SK-N-SH (cell line): ENCODE results near the gene WDR44. TPM values are rescaled to one million over a fixed set of nuclear protein-coding genes. Genes with fewer than 3 reads are reported as not detected.

ENCODE experiments used
- CTCF ChIA-PET: fragments of 300-600, 350-600 bp; formaldehyde crosslinking; extraction: SDS; loops from one replicate; lab custom pipeline; 2021; lab: Yijun Ruan, JAX
- POLR2A ChIA-PET: fragments of 350-600 bp; sonication (Branson Sonifier 250); formaldehyde crosslinking; extraction: SDS; loops from one replicate; lab custom pipeline; 2020; ENCODE audit warnings: antibody characterized with exemption, inconsistent platforms; lab: Yijun Ruan, JAX
- DNase-seq: peaks from one replicate; pipeline ENCODE4 v3.0.0; 2012
- H2AFZ ChIP-seq: fragments of 200-600 bp; sonication (generic); 2 replicates; pipeline ENCODE4 v1.8.1; 2016; ENCODE audit warnings: antibody characterized with exemption, mild to moderate bottlenecking, low read depth
- H3F3A ChIP-seq: fragments of 200-600 bp; sonication (generic); replicated peaks from 2 replicates; pipeline ENCODE3; 2016; ENCODE audit warnings: antibody characterized with exemption, mild to moderate bottlenecking; ENCODE audit not compliant: insufficient read depth
- H3K27ac ChIP-seq, 2 experiments: fragments of 200-500 bp in 1 of 2; fragments of 200-600 bp in 1 of 2; sonication (Bioruptor generic) in 1 of 2; sonication (generic), shearing (Covaris generic) in 1 of 2; 2 replicates each; pipeline versions ENCODE4 v1.5.1 to v1.6.1; 2014 to 2016; ENCODE audit warnings: low read depth in 2 of 2, inconsistent platforms in 1 of 2, low read length in 1 of 2, mild to moderate bottlenecking in 1 of 2, mixed read lengths in 1 of 2
- H3K27me3 ChIP-seq: fragments of 200-600 bp; sonication (generic), shearing (Covaris generic); 2 replicates; pipeline ENCODE4 v1.6.1; 2016; ENCODE audit warnings: mixed run types; ENCODE audit not compliant: insufficient read depth
- H3K36me3 ChIP-seq, 2 experiments: fragments of 200-500 bp in 1 of 2; fragments of 200-600 bp in 1 of 2; sonication (Bioruptor generic) in 1 of 2; sonication (generic) in 1 of 2; replicated peaks in 1 of 2; 2 replicates each; pipeline versions ENCODE3 to v1.5.1; 2014 to 2016; ENCODE audit warnings: low read length in 1 of 2, mild to moderate bottlenecking in 1 of 2; ENCODE audit not compliant: insufficient read depth in 2 of 2, control insufficient read depth in 1 of 2
- H3K4me1 ChIP-seq, 2 experiments: fragments of 200-500 bp in 1 of 2; fragments of 200-600 bp in 1 of 2; sonication (Bioruptor generic) in 1 of 2; sonication (generic), shearing (Covaris generic) in 1 of 2; 2 replicates each; pipeline versions ENCODE4 v1.5.1 to v1.6.1; 2014 to 2016; ENCODE audit warnings: low read depth in 1 of 2, low read length in 1 of 2, mixed run types in 1 of 2; ENCODE audit not compliant: insufficient read depth in 2 of 2, control insufficient read depth in 1 of 2
- H3K4me2 ChIP-seq: fragments of 200-600 bp; sonication (generic), shearing (Covaris generic); 2 replicates; pipeline ENCODE4 v1.6.1; 2017; ENCODE audit warnings: mixed run types
- H3K4me3 ChIP-seq, 2 experiments: fragments of 200-500 bp in 1 of 2; fragments of 200-600 bp in 1 of 2; sonication (Bioruptor generic) in 1 of 2; sonication (generic), shearing (Covaris generic) in 1 of 2; 2 replicates each; pipeline versions ENCODE4 v1.5.1 to v1.8.1; 2014 to 2016; ENCODE audit warnings: low read depth in 2 of 2, inconsistent platforms in 1 of 2, low read length in 1 of 2, mild to moderate bottlenecking in 1 of 2, mixed read lengths in 1 of 2, moderate library complexity in 1 of 2
- H3K79me2 ChIP-seq: fragments of 200-600 bp; sonication (generic); 2 replicates; pipeline ENCODE4 v1.8.1; 2017; ENCODE audit warnings: mild to moderate bottlenecking; ENCODE audit not compliant: insufficient read depth
- H3K9ac ChIP-seq: fragments of 200-600 bp; sonication (generic); 2 replicates; pipeline ENCODE4 v1.6.1; 2017; ENCODE audit warnings: mixed run types
- H3K9me2 ChIP-seq: fragments of 200-600 bp; sonication (generic); 2 replicates; pipeline ENCODE4 v1.6.1; 2017; ENCODE audit warnings: mixed run types
- H3K9me3 ChIP-seq: fragments of 200-600 bp; sonication (generic); 2 replicates; pipeline ENCODE4 v1.6.1; 2017; ENCODE audit warnings: mixed run types, mild to moderate bottlenecking, moderate library complexity
- H4K20me1 ChIP-seq: fragments of 200-600 bp; sonication (generic); 2 replicates; pipeline ENCODE4 v1.6.1; 2017; ENCODE audit warnings: mild to moderate bottlenecking, mixed run types; ENCODE audit not compliant: insufficient read depth
- ELF1 ChIP-seq: IDR thresholded peaks from 2 replicates; pipeline ENCODE4 v1.4.0; 2012
- FOSL2 ChIP-seq: IDR thresholded peaks from 2 replicates; pipeline ENCODE4 v1.4.0; 2012; ENCODE audit warnings: low read depth, mild to moderate bottlenecking, moderate library complexity, borderline replicate concordance
- FOXM1 ChIP-seq: IDR thresholded peaks from 2 replicates; pipeline ENCODE4 v1.4.0; 2012; ENCODE audit warnings: low read depth, mild to moderate bottlenecking
- MAX ChIP-seq: IDR thresholded peaks from 2 replicates; pipeline ENCODE4 v1.4.0; 2012; ENCODE audit warnings: low read depth
- MEF2A ChIP-seq: IDR thresholded peaks from 2 replicates; pipeline ENCODE4 v1.4.0; 2012; ENCODE audit warnings: low read depth, borderline replicate concordance
- NFIC ChIP-seq: IDR thresholded peaks from 2 replicates; pipeline ENCODE4 v1.4.0; 2012; ENCODE audit warnings: borderline replicate concordance
- NRF1 ChIP-seq: IDR thresholded peaks from 2 replicates; pipeline ENCODE4 v1.6.1; 2012; ENCODE audit warnings: low read depth, mild to moderate bottlenecking, low read length
- PBX3 ChIP-seq: IDR thresholded peaks from 2 replicates; pipeline ENCODE4; 2012
- POLR2AphosphoS5 ChIP-seq: IDR thresholded peaks from 2 replicates; pipeline ENCODE4 v1.6.1; 2012; ENCODE audit warnings: low read depth, low read length
- RAD21 ChIP-seq: IDR thresholded peaks from 2 replicates; pipeline ENCODE4 v1.6.1; 2012; ENCODE audit warnings: mild to moderate bottlenecking, low read length
- SIN3A ChIP-seq: IDR thresholded peaks from 2 replicates; pipeline ENCODE4 v1.6.1; 2012; ENCODE audit warnings: low read depth, mild to moderate bottlenecking, low read length, moderate library complexity, borderline replicate concordance
- TAF1 ChIP-seq: IDR thresholded peaks from 2 replicates; pipeline ENCODE4 v1.6.1; 2012; ENCODE audit warnings: low read depth, mild to moderate bottlenecking, low read length, moderate library complexity, borderline replicate concordance
- TCF12 ChIP-seq: IDR thresholded peaks from 2 replicates; pipeline ENCODE4 v1.4.0; 2012
- TEAD4 ChIP-seq: IDR thresholded peaks from 2 replicates; pipeline ENCODE4 v1.4.0; 2012; ENCODE audit warnings: mild to moderate bottlenecking, borderline replicate concordance; ENCODE audit not compliant: insufficient read depth
- USF1 ChIP-seq: IDR thresholded peaks from 2 replicates; pipeline ENCODE4 v1.4.0; 2012; ENCODE audit warnings: low read depth, borderline replicate concordance
- YY1 ChIP-seq: IDR thresholded peaks from 2 replicates; pipeline ENCODE4 v1.4.0; 2012; ENCODE audit warnings: low read depth, mild to moderate bottlenecking
- ZBTB33 ChIP-seq: IDR thresholded peaks from 2 replicates; pipeline ENCODE4 v1.4.0; 2012; ENCODE audit warnings: low read depth, borderline replicate concordance
- WGBS: methylation state at CpG from one replicate; pipeline ENCODE4 v1.1.6; 2017; ENCODE audit warnings: low lambda C conversion rate; 5-methylcytosine and 5-hydroxymethylcytosine counted together
- polyA plus RNA-seq, 3 experiments: library from polyadenylated mRNA; depleted of rRNA; stranded (reverse); fragments of >200 nt; gene quantifications; 2 replicates each; pipeline ENCODE4 v1.2.3, GENCODE V29; 2012

WDR44 gene
- polyA plus RNA-seq, 1 of the 3 experiments (the other 2 are of a cell fraction) = 5.3 TPM

GRCh38 chrX:118367338-118367737, 21.4 kb downstream of the WDR44 start:
- no peaks in the 10 kb centered on the region for H3K4me1 ChIP-seq
- H3K9me2 ChIP-seq = no peaks in the 10 kb centered on the region
- no peak overlapping the region for H3K4me3 ChIP-seq
- H3K9me3 ChIP-seq = no peaks in the 10 kb centered on the region
- H3K36me3 ChIP-seq = no peaks in the 10 kb centered on the region
- POLR2A ChIA-PET = no interaction called here
- no peaks in the 10 kb centered on the region; the same call in 1 of the 2 replicates for H3K27me3 ChIP-seq
- peaks cover 67% of the 10 kb centered on the region for H3K79me2 ChIP-seq
- no peak overlapping the region for H3K9ac ChIP-seq
- H4K20me1 ChIP-seq = peaks cover 15% of the 10 kb centered on the region
- TF ChIP-seq MAX = no peak
- TF ChIP-seq TEAD4 = no peak
- TF ChIP-seq MEF2A = no peak
- no peak for TF ChIP-seq NFIC
- no peak for TF ChIP-seq TAF1
- TF ChIP-seq POLR2AphosphoS5 = no peak
- no peak for TF ChIP-seq ELF1
- no peak for TF ChIP-seq USF1
- TF ChIP-seq, all 33 proteins: peak for 0
- CTCF ChIA-PET = no interaction called here
- Histone ChIP-seq H3K4me2 (no peak overlapping the region), H2AFZ (no peak overlapping the region), H3K27ac (no peak overlapping the region), H3F3A (peaks cover 4% of the 10 kb centered on the region)
- DNase-seq = no peak

GRCh38 chrX:118368398-118368797, 22.5 kb downstream of the WDR44 start:
- CTCF ChIA-PET = no interaction called here
- Histone ChIP-seq H3K9me2 (no peaks in the 10 kb centered on the region), H3K9me3 (no peaks in the 10 kb centered on the region)
- TF ChIP-seq NRF1 (no peak), FOXM1 (no peak), FOSL2 (no peak), PBX3 (no peak), USF1 (no peak), RAD21 (no peak), YY1 (no peak), MAX (no peak), SIN3A (no peak), ELF1 (no peak), ZBTB33 (no peak), TCF12 (no peak)
- TF ChIP-seq, all 33 proteins: peak for 0
- Histone ChIP-seq H3K4me2 (no peak overlapping the region), H4K20me1 (peaks cover 13% of the 10 kb centered on the region; the same call in 1 of the 2 replicates), H3K27ac (no peak overlapping the region), H2AFZ (no peak overlapping the region), H3K36me3 (no peaks in the 10 kb centered on the region), H3K79me2 (peaks cover 64% of the 10 kb centered on the region), H3K27me3 (no peaks in the 10 kb centered on the region; the same call in 1 of the 2 replicates), H3F3A (peaks cover 4% of the 10 kb centered on the region), H3K4me1 (no peaks in the 10 kb centered on the region), H3K9ac (no peak overlapping the region), H3K4me3 (no peak overlapping the region)
- POLR2A ChIA-PET = no interaction called here
- DNase-seq = no peak
- WGBS = 51% methylated on average over 4 of the region's 4 CpGs
